Panc1 (cell line): Measurements from ENCODE around the gene ERICH4.
"Not testable (repeated sequence)": the region's sequence is repeated elsewhere in the genome, so short reads cannot be mapped to it uniquely, and the experiment has no call there.

Experiments used
- CTCF ChIP-seq: fragments of 450-650 bp; IDR thresholded peaks from 2 replicates; pipeline ENCODE4 v1.5.1; 2017; ENCODE audit warnings: mild to moderate bottlenecking
- POLR2AphosphoS5 ChIP-seq: IDR thresholded peaks from 2 replicates; pipeline ENCODE4 v1.6.1; 2012; ENCODE audit warnings: mild to moderate bottlenecking, low read depth, low read length, moderate library complexity
- TCF7L2 ChIP-seq: IDR thresholded peaks from 2 replicates; pipeline ENCODE4 v1.6.1; 2011; ENCODE audit warnings: mild to moderate bottlenecking, low read depth, low read length, inconsistent platforms
- TF ChIP-seq, protein P1 (sequence below), 2 experiments: IDR thresholded peaks; 2 replicates each; pipeline ENCODE4 v1.6.1; 2011 to 2012; ENCODE audit warnings: low read depth in 2 of 2, control low read depth in 1 of 2, low read length in 1 of 2, mild to moderate bottlenecking in 1 of 2, moderate library complexity in 1 of 2; ENCODE audit not compliant: insufficient read depth in 1 of 2

DNA sequence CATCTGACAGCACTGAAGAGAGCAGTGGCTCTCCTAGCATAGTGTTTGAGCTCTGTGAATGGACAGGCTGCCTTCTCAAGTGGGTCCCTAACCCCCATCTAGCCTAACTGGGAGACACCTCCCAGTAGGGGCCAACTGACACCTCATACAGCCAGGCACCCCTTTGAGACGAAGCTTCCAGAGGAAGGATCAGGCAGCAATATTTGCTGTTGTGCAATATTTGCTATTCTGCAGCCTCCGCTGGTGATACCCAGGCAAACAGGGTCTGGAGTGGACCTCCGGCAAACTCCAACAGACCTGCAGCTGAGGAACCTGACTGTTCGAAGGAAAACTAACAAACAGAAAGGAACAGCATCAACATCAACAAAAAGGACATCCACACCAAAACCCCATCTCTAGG, 44.0 kb downstream of the ERICH4 start:
- TF ChIP-seq CTCF, POLR2AphosphoS5, TCF7L2: not testable (repeated sequence)
- TF ChIP-seq, protein P1, sequence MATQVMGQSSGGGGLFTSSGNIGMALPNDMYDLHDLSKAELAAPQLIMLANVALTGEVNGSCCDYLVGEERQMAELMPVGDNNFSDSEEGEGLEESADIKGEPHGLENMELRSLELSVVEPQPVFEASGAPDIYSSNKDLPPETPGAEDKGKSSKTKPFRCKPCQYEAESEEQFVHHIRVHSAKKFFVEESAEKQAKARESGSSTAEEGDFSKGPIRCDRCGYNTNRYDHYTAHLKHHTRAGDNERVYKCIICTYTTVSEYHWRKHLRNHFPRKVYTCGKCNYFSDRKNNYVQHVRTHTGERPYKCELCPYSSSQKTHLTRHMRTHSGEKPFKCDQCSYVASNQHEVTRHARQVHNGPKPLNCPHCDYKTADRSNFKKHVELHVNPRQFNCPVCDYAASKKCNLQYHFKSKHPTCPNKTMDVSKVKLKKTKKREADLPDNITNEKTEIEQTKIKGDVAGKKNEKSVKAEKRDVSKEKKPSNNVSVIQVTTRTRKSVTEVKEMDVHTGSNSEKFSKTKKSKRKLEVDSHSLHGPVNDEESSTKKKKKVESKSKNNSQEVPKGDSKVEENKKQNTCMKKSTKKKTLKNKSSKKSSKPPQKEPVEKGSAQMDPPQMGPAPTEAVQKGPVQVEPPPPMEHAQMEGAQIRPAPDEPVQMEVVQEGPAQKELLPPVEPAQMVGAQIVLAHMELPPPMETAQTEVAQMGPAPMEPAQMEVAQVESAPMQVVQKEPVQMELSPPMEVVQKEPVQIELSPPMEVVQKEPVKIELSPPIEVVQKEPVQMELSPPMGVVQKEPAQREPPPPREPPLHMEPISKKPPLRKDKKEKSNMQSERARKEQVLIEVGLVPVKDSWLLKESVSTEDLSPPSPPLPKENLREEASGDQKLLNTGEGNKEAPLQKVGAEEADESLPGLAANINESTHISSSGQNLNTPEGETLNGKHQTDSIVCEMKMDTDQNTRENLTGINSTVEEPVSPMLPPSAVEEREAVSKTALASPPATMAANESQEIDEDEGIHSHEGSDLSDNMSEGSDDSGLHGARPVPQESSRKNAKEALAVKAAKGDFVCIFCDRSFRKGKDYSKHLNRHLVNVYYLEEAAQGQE (IDR thresholded peaks at IDR 0.05; ENCODE audit: insufficient read depth in 1 of 2, low read depth in 2 of 2, low read length in 1 of 2) = not testable (repeated sequence)
